Upper lobe of right lung (tissue), 1 donor: ENCODE measurements around the gene KLHL1. TPM values are rescaled to one million over a fixed set of nuclear protein-coding genes. Genes with fewer than 3 reads are reported as not detected.
"Not testable (repeated sequence)": the region's sequence is repeated elsewhere in the genome, so short reads cannot be mapped to it uniquely, and the experiment has no call there.

Experiments
- ATAC-seq: fragments of 200-7000 bp; cut with Tn5 transposase; one replicate; pipeline ENCODE4 v1.9.1; 2020; ENCODE audit warnings: mild to moderate bottlenecking, moderate library complexity
- DNase-seq: peaks from one replicate; pipeline ENCODE4 v3.0.0-alpha.2; 2020
- H3K27ac ChIP-seq: fragments of 200-600 bp; one replicate; pipeline ENCODE4 v1.8.0; 2022
- H3K27me3 ChIP-seq: fragments of 200-600 bp; one replicate; pipeline ENCODE4 v1.8.0; 2022; ENCODE audit warnings: mild to moderate bottlenecking
- H3K36me3 ChIP-seq: fragments of 200-600 bp; one replicate; pipeline ENCODE4 v1.8.0; 2022
- H3K4me1 ChIP-seq: fragments of 200-600 bp; one replicate; pipeline ENCODE4 v1.8.0; 2022
- H3K4me3 ChIP-seq: fragments of 200-600 bp; one replicate; pipeline ENCODE4 v1.8.0; 2022; ENCODE audit warnings: mild to moderate bottlenecking
- H3K9me3 ChIP-seq: fragments of 200-600 bp; one replicate; pipeline ENCODE4 v1.8.0; 2022
- intact Hi-C: fragments of 100-400 bp; cut with DNase I; formaldehyde crosslinking; loops from one replicate; pipeline ENCODE4 v1.11.0; 2022
- long read RNA-seq: library from polyadenylated mRNA; unstranded; transcript quantifications from one replicate; pipeline ENCODE4 v2.0.0, GENCODE V29; 2021
- total RNA-seq: library from RNA; stranded (reverse); fragmentation: NEBNext Ultra II Directional; extraction: Animal tissue kit (Norgen Biotek cat#: 25700); gene quantifications from one replicate; pipeline ENCODE4 v1.2.1, GENCODE V29; 2021
- TF ChIP-seq, protein P1 (sequence below): fragments of 200-600 bp; IDR thresholded peaks from one replicate; pipeline ENCODE4 v1.8.0; 2022; ENCODE audit warnings: antibody characterized with exemption
- donor health status: DM: no; HTN: yes; CAD: no; lungs with severe emphysema.

KLHL1 gene, protein sequence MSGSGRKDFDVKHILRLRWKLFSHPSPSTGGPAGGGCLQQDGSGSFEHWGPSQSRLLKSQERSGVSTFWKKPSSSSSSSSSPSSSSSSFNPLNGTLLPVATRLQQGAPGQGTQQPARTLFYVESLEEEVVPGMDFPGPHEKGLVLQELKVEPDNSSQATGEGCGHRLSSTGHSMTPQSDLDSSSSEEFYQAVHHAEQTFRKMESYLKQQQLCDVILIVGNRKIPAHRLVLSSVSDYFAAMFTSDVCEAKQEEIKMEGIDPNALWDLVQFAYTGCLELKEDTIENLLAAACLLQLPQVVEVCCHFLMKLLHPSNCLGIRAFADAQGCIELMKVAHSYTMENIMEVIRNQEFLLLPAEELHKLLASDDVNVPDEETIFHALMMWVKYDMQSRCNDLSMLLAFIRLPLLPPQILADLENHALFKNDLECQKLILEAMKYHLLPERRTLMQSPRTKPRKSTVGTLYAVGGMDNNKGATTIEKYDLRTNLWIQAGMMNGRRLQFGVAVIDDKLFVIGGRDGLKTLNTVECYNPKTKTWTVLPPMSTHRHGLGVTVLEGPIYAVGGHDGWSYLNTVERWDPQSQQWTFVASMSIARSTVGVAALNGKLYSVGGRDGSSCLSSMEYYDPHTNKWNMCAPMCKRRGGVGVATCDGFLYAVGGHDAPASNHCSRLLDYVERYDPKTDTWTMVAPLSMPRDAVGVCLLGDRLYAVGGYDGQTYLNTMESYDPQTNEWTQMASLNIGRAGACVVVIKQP
- not detected for total RNA-seq
- long read RNA-seq, result 0 reads

DNA sequence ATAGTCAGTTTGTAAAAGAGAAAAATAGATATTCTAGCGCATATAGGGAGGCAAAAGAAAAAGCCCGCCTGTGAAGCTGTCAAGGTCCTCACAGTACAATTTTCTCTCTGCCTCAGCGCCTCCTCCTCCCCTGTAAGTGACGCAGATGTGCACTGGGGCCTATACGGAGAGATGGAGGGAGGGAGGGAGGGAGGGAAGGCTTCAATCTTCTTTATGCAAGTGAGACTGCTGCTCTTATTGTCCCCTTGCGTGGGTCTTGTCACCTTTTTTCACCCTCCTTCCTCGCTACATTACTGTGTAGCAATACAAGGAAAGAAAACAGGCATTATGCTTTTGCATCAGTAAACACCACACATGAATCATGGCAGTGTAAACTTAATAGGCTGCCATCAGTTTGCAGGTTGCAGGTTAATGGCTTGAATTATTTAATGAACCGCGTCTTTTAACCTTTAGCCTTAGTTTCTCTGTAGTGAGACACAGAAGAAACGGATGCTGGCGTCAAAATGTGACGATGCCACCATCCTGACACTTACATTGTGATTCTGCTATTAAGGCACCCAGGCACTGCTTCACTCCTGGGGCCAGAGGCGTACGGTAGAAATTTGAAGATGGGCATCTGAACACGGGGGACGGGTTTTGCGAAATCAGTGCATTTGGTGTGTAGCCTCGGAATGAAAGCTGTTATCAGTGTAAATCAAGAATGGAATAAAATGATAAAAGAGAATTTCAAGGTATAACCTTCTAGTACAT is at the start of gene KLHL1:
Gene KLHL1 (minus strand): TSS at position 97 of the 750 bp plus-strand sequence. CDS start 753 bp downstream, outside the sequence.
- H3K27ac ChIP-seq, result no peak within 1 kb of the TSS
- H3K36me3 ChIP-seq, result no peaks in the 10 kb centered on the region
- intact Hi-C loops, result no loop called here
- no peaks in the 10 kb centered on the region for H3K4me1 ChIP-seq
- H3K4me3 ChIP-seq, result no peak within 1 kb of the TSS
- no peaks in the 10 kb centered on the region for H3K9me3 ChIP-seq
- TF ChIP-seq, protein P1, sequence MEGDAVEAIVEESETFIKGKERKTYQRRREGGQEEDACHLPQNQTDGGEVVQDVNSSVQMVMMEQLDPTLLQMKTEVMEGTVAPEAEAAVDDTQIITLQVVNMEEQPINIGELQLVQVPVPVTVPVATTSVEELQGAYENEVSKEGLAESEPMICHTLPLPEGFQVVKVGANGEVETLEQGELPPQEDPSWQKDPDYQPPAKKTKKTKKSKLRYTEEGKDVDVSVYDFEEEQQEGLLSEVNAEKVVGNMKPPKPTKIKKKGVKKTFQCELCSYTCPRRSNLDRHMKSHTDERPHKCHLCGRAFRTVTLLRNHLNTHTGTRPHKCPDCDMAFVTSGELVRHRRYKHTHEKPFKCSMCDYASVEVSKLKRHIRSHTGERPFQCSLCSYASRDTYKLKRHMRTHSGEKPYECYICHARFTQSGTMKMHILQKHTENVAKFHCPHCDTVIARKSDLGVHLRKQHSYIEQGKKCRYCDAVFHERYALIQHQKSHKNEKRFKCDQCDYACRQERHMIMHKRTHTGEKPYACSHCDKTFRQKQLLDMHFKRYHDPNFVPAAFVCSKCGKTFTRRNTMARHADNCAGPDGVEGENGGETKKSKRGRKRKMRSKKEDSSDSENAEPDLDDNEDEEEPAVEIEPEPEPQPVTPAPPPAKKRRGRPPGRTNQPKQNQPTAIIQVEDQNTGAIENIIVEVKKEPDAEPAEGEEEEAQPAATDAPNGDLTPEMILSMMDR, result no peak
- no peak for DNase-seq
- ATAC-seq, result no peak
- H3K27me3 ChIP-seq, result no peaks in the 10 kb centered on the region

DNA sequence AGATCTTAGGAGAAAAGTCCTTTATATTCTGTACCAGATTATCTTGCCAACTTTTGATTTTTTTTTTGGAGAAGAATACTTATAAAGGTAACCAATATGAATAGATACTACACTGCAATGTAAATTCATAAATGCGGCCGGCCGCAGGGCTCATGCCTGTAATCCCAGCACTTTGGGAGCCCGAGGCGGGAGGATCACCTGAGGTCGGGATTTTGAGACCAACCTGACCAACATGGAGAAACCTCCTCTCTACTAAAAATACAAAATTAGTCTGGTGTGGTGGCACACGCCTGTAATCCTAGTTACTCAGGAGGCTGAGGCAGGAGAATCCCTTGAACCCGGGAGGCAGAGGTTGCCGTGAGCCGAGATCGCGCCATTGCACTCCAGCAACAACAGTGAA is 34.4 kb upstream of the KLHL1 start:
- H3K36me3 ChIP-seq, intact Hi-C loops, H3K27me3 ChIP-seq, H3K9me3 ChIP-seq, H3K4me3 ChIP-seq, DNase-seq, ATAC-seq, H3K4me1 ChIP-seq, H3K27ac ChIP-seq: not testable (repeated sequence)

DNA sequence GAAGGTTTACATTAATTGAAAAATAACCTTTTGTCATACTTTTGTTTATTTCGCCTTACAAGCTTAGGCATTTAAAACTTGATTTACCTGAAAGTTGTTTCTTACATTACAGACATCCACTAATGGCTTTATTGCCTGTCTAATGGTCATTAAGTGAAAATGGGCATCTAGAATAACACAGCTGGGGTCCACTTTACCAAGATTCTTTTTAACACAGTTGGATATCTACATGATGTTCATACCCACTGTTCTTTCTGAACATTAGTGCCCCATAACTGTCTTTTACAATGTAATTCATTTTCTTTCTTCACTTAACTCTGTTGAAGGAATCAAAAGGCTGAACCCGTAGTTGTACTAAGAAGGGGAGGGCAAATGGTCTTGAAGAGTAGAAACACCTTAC is 19.8 kb upstream of the KLHL1 start:
- Histone ChIP-seq H3K4me1 (no peaks in the 10 kb centered on the region), H3K4me3 (no peak overlapping the region), H3K36me3 (no peaks in the 10 kb centered on the region), H3K27me3 (no peaks in the 10 kb centered on the region), H3K9me3 (no peaks in the 10 kb centered on the region), H3K27ac (no peak overlapping the region)
- TF ChIP-seq, protein P1, result no peak
- DNase-seq (no peak), ATAC-seq (no peak)
- intact Hi-C loops, result no loop called here

DNA sequence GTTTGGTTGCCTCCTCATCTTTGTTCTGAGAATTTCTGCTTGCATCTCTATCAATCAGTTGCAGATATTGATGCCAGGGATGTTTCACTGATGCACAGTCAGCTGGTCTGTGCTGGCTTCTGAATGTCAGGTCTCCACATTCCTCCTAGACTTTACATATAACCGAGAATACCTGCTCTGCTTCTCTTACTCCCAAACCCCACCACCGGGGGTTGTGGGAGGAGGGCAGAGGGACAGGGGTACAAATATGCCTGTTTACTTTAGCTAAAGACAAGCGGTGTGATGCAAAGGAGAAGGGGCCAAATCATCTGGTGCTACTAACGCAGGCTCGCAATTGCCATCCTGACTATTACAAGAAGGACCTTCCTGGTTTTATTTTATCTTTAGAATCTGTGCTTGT is 17.4 kb upstream of the KLHL1 start:
- H3K9me3 ChIP-seq, result no peaks in the 10 kb centered on the region
- intact Hi-C loops, result no loop called here
- H3K4me3 ChIP-seq, result no peak overlapping the region
- DNase-seq, result no peak
- TF ChIP-seq, protein P1, result no peak
- no peak for ATAC-seq
- H3K4me1 ChIP-seq, result no peaks in the 10 kb centered on the region
- H3K36me3 ChIP-seq, result no peaks in the 10 kb centered on the region
- no peaks in the 10 kb centered on the region for H3K27me3 ChIP-seq
- no peak overlapping the region for H3K27ac ChIP-seq

DNA sequence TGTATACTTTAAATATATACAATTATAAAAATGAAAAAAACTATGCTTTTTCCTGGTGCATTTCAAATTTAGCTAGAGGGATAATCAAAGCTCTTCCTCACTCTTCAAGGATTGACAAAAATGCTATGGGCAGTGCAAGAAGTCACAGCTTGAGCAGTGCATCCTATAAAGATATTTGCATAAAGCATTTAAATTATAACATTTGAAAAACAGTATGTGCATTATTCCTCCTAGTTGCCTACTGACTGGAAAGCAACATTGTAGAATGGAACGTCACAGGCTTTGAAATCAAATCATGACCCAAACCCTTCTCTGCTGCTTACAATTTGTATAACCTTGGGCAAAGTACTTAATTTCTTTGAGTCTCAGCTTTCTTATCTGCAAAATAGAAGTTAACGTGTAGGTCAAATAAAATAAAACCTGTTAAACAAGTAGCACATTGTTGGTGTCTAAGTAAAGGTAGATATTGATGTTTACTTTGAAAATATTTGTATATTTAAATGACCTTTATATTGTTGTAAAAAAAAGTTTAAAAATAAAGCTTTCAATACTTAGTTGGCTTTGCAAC is 9.2 kb upstream of the KLHL1 start:
- TF ChIP-seq, protein P1, result no peak
- Histone ChIP-seq H3K36me3 (no peaks in the 10 kb centered on the region), H3K27ac (no peak overlapping the region), H3K27me3 (no peaks in the 10 kb centered on the region), H3K4me1 (no peaks in the 10 kb centered on the region), H3K4me3 (no peak overlapping the region), H3K9me3 (no peaks in the 10 kb centered on the region)
- DNase-seq (no peak), ATAC-seq (no peak)
- intact Hi-C loops, result no loop called here
